ENCODE data around the gene RAD51B.

Gene RAD51B

GRCh38 chr14:68566075-68566474 lies 746.5 kb downstream of the RAD51B start:
- Histone ChIP-seq H3K9ac (ENCODE audit: insufficient read length) (no peak overlapping the region), H3K36me3 (ENCODE audit: insufficient read depth, low read length) (no peaks in the 10 kb centered on the region), H3K9me3 (ENCODE audit: low read depth, low read length) (no peaks in the 10 kb centered on the region), H3K27ac (no peak overlapping the region), H3K4me3 (no peak overlapping the region)
- no peak for DNase-seq (ENCODE audit: low read depth, low spot score)
- TF ChIP-seq EZH2 (IDR thresholded peaks at IDR 0.05) (no peak), FOXP2 (optimal IDR thresholded peaks at IDR 0.05; ENCODE audit: control extremely low read depth, extremely low read length, insufficient read depth) (no peak), POLR2AphosphoS5 (IDR thresholded peaks at IDR 0.05; ENCODE audit: borderline replicate concordance, low read depth, low read length) (no peak)

GRCh38 chr14:68568907-68569897 lies 749.6 kb downstream of the RAD51B start:
- Histone ChIP-seq H3K9ac (ENCODE audit: insufficient read length) (no peak overlapping the region), H3K27ac (no peak overlapping the region), H3K4me3 (no peak overlapping the region), H3K9me3 (ENCODE audit: low read depth, low read length) (no peaks in the 10 kb centered on the region), H3K36me3 (ENCODE audit: insufficient read depth, low read length) (no peaks in the 10 kb centered on the region)
- DNase-seq (ENCODE audit: low read depth, low spot score), result no peak
- TF ChIP-seq POLR2AphosphoS5 (IDR thresholded peaks at IDR 0.05; ENCODE audit: borderline replicate concordance, low read depth, low read length) (no peak), EZH2 (IDR thresholded peaks at IDR 0.05) (no peak), FOXP2 (optimal IDR thresholded peaks at IDR 0.05; ENCODE audit: control extremely low read depth, extremely low read length, insufficient read depth) (no peak)

GRCh38 chr14:68569970-68570409 lies 750.4 kb downstream of the RAD51B start:
- no peak overlapping the region for H3K9ac ChIP-seq (ENCODE audit: insufficient read length)
- no peak overlapping the region for H3K4me3 ChIP-seq
- H3K36me3 ChIP-seq (ENCODE audit: insufficient read depth, low read length), result no peaks in the 10 kb centered on the region
- no peak overlapping the region for H3K27ac ChIP-seq
- no peak for DNase-seq (ENCODE audit: low read depth, low spot score)
- no peaks in the 10 kb centered on the region for H3K9me3 ChIP-seq (ENCODE audit: low read depth, low read length)
- TF ChIP-seq FOXP2 (optimal IDR thresholded peaks at IDR 0.05; ENCODE audit: control extremely low read depth, extremely low read length, insufficient read depth) (no peak), POLR2AphosphoS5 (IDR thresholded peaks at IDR 0.05; ENCODE audit: borderline replicate concordance, low read depth, low read length) (no peak), EZH2 (IDR thresholded peaks at IDR 0.05) (no peak)

- DNase-seq (ENCODE audit: low read depth, low spot score), result no peak
- no peak for TF ChIP-seq EZH2 (IDR thresholded peaks at IDR 0.05)
- TF ChIP-seq FOXP2 (optimal IDR thresholded peaks at IDR 0.05; ENCODE audit: control extremely low read depth, extremely low read length, insufficient read depth), result no peak
- TF ChIP-seq POLR2AphosphoS5 (IDR thresholded peaks at IDR 0.05; ENCODE audit: borderline replicate concordance, low read depth, low read length), result no peak
- Histone ChIP-seq H3K36me3 (ENCODE audit: insufficient read depth, low read length) (no peaks in the 10 kb centered on the region), H3K4me3 (no peak overlapping the region), H3K9ac (ENCODE audit: insufficient read length) (no peak overlapping the region), H3K27ac (no peak overlapping the region), H3K9me3 (ENCODE audit: low read depth, low read length) (no peaks in the 10 kb centered on the region)
These were observed 751.6 kb downstream of the RAD51B start for GRCh38 chr14:68571114-68571591.

- H3K4me3 ChIP-seq, result no peak overlapping the region
- H3K27ac ChIP-seq, result no peak overlapping the region
- TF ChIP-seq FOXP2 (optimal IDR thresholded peaks at IDR 0.05; ENCODE audit: control extremely low read depth, extremely low read length, insufficient read depth) (no peak), EZH2 (IDR thresholded peaks at IDR 0.05) (no peak), POLR2AphosphoS5 (IDR thresholded peaks at IDR 0.05; ENCODE audit: borderline replicate concordance, low read depth, low read length) (no peak)
- no peaks in the 10 kb centered on the region for H3K9me3 ChIP-seq (ENCODE audit: low read depth, low read length)
- H3K36me3 ChIP-seq (ENCODE audit: insufficient read depth, low read length), result no peaks in the 10 kb centered on the region
- no peak overlapping the region for H3K9ac ChIP-seq (ENCODE audit: insufficient read length)
- no peak for DNase-seq (ENCODE audit: low read depth, low spot score)
These were observed 752.4 kb downstream of the RAD51B start for GRCh38 chr14:68571928-68572525.

GRCh38 chr14:68573126-68573525 lies 753.5 kb downstream of the RAD51B start:
- Histone ChIP-seq H3K4me3 (no peak overlapping the region), H3K9ac (ENCODE audit: insufficient read length) (no peak overlapping the region), H3K9me3 (ENCODE audit: low read depth, low read length) (no peaks in the 10 kb centered on the region), H3K36me3 (ENCODE audit: insufficient read depth, low read length) (no peaks in the 10 kb centered on the region), H3K27ac (no peak overlapping the region)
- DNase-seq (ENCODE audit: low read depth, low spot score), result no peak
- no peak for TF ChIP-seq FOXP2 (optimal IDR thresholded peaks at IDR 0.05; ENCODE audit: control extremely low read depth, extremely low read length, insufficient read depth)
- TF ChIP-seq POLR2AphosphoS5 (IDR thresholded peaks at IDR 0.05; ENCODE audit: borderline replicate concordance, low read depth, low read length), result no peak
- no peak for TF ChIP-seq EZH2 (IDR thresholded peaks at IDR 0.05)

- TF ChIP-seq POLR2AphosphoS5 (IDR thresholded peaks at IDR 0.05; ENCODE audit: borderline replicate concordance, low read depth, low read length), result no peak
- no peak for TF ChIP-seq FOXP2 (optimal IDR thresholded peaks at IDR 0.05; ENCODE audit: control extremely low read depth, extremely low read length, insufficient read depth)
- no peak for TF ChIP-seq EZH2 (IDR thresholded peaks at IDR 0.05)
- no peaks in the 10 kb centered on the region for H3K9me3 ChIP-seq (ENCODE audit: low read depth, low read length)
- H3K36me3 ChIP-seq (ENCODE audit: insufficient read depth, low read length), result no peaks in the 10 kb centered on the region
- no peak overlapping the region for H3K9ac ChIP-seq (ENCODE audit: insufficient read length)
- H3K27ac ChIP-seq, result no peak overlapping the region
- H3K4me3 ChIP-seq, result no peak overlapping the region
- no peak for DNase-seq (ENCODE audit: low read depth, low spot score)
These were observed 754.1 kb downstream of the RAD51B start for GRCh38 chr14:68573722-68574121.

GRCh38 chr14:68574461-68574860 lies 754.9 kb downstream of the RAD51B start:
- Histone ChIP-seq H3K27ac (no peak overlapping the region), H3K36me3 (ENCODE audit: insufficient read depth, low read length) (no peaks in the 10 kb centered on the region), H3K9ac (ENCODE audit: insufficient read length) (no peak overlapping the region), H3K9me3 (ENCODE audit: low read depth, low read length) (no peaks in the 10 kb centered on the region), H3K4me3 (no peak overlapping the region)
- DNase-seq (ENCODE audit: low read depth, low spot score), result no peak
- TF ChIP-seq FOXP2 (optimal IDR thresholded peaks at IDR 0.05; ENCODE audit: control extremely low read depth, extremely low read length, insufficient read depth) (no peak), POLR2AphosphoS5 (IDR thresholded peaks at IDR 0.05; ENCODE audit: borderline replicate concordance, low read depth, low read length) (no peak), EZH2 (IDR thresholded peaks at IDR 0.05) (no peak)
